ENCODE measurements around the gene ACAA2.
"Not testable (repeated sequence)": the region's sequence is repeated elsewhere in the genome, so short reads cannot be mapped to it uniquely, and the experiment has no call there.

Gene ACAA2

GRCh38 chr18:49808553-49809191 lies 4.7 kb downstream of the ACAA2 start:
- not testable (repeated sequence) for DNase-seq

DNA sequence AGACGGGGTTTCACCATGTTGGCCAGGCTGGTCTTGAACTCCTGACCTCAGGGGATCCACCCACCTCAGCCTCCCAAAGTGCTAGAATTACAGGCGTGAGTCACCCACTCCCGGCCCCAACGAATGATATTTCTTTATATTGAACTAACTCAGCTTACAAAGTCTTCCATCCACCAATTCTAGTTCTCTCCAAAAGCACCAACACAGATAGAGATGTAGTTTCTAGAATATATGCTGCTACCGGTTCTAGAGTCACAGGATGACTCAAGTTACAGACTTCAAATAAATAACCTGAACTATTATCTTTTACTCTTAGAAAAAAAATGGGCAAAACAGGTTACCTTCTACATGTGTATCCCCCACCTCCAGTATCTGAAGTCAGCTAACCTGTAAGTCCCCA lies 9.2 kb downstream of the ACAA2 start:
- DNase-seq, result no peak

DNA sequence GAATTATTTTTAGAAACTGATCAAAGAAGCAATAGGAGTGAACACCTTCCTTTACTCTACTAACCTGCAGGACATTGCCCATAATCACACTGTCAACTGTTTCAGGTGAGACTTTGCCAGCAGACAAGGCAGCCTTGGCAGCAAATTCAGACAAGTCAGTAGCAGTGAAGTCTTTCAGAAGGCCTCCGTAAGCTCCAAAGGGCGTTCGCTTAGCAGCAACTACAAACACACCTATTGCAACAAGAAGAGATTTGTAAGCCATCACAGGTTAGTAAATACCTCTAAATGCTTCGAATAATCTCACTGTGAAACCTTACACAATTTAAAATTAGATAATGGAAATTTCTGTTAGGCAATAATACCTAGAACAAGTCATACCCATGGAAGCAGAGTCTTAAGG lies 10.7 kb downstream of the ACAA2 start:
- DNase-seq, result no peak

- not testable (repeated sequence) for DNase-seq
These were observed 12.8 kb downstream of the ACAA2 start for GRCh38 chr18:49800491-49800890.

GRCh38 chr18:49799806-49800205 lies 13.5 kb downstream of the ACAA2 start:
- not testable (repeated sequence) for DNase-seq

DNA sequence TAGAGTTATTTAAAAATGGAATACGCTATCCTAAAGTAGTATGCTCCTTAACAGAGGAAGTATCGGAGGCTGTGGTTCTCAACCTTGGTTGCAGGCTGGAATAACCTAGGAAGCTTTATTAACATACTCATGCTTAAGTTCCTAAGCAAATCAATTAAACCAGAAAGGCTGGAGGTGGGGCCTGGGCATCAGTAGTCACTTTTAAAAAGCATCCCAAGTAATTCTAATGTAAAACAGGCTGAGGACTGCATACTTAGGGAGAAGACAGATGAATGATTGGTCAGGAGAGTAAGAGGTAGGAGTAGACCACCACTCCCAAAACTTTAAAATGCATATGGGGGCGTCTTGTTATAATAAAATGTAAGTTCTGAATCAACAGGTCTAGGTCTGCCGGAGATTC lies 15.3 kb downstream of the ACAA2 start:
- no peak for DNase-seq

- no peak for DNase-seq
These were observed 17.5 kb downstream of the ACAA2 start for GRCh38 chr18:49795612-49796552.

- DNase-seq, result no peak
These were observed 18.6 kb downstream of the ACAA2 start for GRCh38 chr18:49794743-49795142.

- not testable (repeated sequence) for DNase-seq
These were observed 23.7 kb downstream of the ACAA2 start for GRCh38 chr18:49789560-49790134.

- DNase-seq, result no peak
These were observed 24.9 kb downstream of the ACAA2 start for GRCh38 chr18:49788327-49788898.

GRCh38 chr18:49786019-49786720 lies 27.2 kb downstream of the ACAA2 start:
- no peak for DNase-seq

DNA sequence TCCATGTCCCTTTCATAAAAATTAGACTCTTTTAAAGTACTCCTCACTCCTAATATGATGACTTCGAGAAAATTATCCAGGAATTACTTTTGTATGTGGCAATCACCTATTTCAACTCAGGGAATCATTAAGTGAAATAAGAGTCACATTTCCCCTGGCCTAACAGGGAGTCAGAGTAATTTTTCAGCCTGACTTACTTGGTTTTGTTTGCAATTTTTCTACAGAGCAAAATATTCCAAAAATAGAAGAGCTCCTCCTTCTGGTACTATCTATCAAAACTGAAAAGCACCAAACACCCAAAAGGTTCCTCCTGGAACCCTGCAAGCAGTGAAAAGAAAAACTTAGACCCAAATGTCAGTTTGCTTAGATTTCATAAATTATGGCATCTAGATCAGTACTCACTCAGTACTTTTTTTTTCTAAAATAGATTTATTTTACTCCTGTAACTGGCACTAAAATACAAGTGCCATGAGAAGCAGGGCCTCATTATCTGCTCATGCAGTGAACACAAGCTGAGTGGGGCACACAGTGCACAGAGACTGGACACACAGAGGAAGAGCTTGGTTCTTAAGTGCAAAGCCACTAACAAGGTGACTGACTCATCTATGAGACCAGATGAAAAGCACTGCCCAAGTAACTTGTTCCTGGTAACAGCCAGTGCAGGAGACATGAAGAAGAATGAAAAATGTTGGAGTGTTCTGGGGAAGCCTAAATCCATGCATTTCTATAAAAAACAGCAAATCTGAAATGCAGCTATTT lies 28.7 kb downstream of the ACAA2 start:
- no peak for DNase-seq

- DNase-seq, result not testable (repeated sequence)
These were observed 29.7 kb downstream of the ACAA2 start for GRCh38 chr18:49783631-49784030.

- DNase-seq, result no peak
These were observed 34.4 kb downstream of the ACAA2 start for GRCh38 chr18:49778826-49779465.

DNA sequence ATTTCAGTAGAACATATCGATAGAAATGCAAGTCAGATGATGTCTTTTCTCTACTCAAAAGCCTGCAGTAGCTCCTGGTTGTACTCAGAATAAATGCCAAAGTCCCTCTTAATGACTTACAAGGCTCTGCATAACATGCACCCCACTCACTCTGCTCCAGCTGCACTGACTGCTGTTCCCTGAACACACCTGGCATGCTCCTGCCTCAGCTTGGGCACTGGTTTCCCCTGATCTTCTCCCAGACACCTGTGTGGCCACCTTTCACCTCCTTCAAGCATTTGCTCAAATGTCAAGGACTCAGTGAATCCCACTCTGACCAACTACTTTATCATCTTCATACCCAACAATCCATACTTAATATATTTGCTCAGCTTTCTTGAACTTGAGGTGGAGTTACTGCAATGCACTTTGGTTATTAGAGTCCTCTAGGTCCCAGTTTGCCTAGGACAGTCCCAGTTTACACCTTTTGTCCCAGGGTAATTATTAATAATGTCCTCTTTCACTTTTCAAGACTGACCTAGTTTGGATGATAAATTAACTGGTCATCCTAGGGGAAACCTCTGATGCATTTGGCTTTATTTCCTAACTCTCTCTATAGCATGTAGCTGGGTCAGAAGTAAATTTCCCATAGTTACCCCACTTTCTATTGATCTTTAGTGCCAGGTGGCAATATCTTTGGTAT lies 44.1 kb downstream of the ACAA2 start:
- no peak for DNase-seq

DNA sequence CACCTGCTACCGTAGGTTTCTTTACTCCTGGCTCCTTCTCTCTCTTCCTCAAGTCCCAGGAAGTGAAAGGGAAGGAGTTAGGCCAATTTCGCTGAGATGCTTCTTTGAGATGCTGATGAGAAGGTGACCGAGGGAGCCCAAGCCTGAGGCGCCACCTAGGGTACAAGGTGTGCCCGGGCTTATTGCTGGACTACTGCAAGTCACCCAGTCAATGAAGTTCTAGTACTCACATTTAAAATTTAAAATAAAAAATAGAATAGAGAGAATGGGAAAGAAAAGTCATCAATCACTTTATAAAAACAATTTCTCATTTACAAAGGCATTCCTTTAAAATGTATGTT lies 45.3 kb downstream of the ACAA2 start:
- no peak for DNase-seq

GRCh38 chr18:49767111-49768050 lies 46.0 kb downstream of the ACAA2 start:
- no peak for DNase-seq

DNA sequence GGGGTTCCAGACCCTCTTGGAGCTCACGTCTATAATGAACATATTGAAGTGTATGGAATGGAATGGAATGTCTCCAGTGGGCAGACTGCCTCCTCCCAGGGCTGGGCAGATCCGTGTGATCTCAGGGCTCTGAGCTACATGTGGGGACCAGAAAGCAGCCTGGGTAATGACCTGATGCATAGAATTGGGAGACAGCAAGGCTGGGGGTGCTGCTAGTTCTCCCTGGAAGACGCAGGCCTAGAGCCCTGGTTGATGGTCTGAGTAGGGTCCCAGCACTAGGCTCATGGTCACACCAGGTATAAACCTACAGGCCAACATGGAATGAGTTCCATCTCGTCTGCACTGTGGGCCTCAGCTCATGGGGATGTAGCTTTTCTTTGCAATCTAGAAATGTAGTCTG lies 46.7 kb downstream of the ACAA2 start:
- DNase-seq, result no peak

GRCh38 chr18:49764032-49764431 lies 49.3 kb downstream of the ACAA2 start:
- DNase-seq, result no peak

GRCh38 chr18:49763590-49763989 lies 49.7 kb downstream of the ACAA2 start:
- DNase-seq, result no peak

Measured in activated CD8-positive, alpha-beta memory T cell treated with anti-CD3 and anti-CD28 coated beads, Interleukin-2, amount 50 U/mL, for 48 hours (primary cell).